Natural killer cell (primary cell): ENCODE data around the gene LAMB1. TPM values are rescaled to one million over a fixed set of nuclear protein-coding genes. Genes with fewer than 3 reads are reported as not detected.

Experiments
- ATAC-seq, 3 donors: fragments of 150-1000 bp in 2 of 3; fragments of 200-7000 bp in 1 of 3; cut with Tn5 transposase; 1 replicate in 1 of 3; 2 replicates in 2 of 3; pipeline ENCODE4 v1.10.0; 2021; ENCODE audit warnings: mild to moderate bottlenecking in 2 of 3, moderate library complexity in 2 of 3
- DNase-seq, 2 donors: peaks; one replicate each; pipeline versions ENCODE4 v3.0.0 to v3.0.0-alpha.2; 2013 to 2021; ENCODE audit warnings: mixed read lengths in 1 of 2
- H3K27ac ChIP-seq: one replicate; pipeline ENCODE4 v1.5.1; 2013; ENCODE audit warnings: mild to moderate bottlenecking, low read length
- H3K27me3 ChIP-seq: one replicate; pipeline ENCODE4 v1.6.1; 2013; ENCODE audit warnings: low read length; ENCODE audit not compliant: control insufficient read depth, insufficient read depth
- H3K36me3 ChIP-seq: one replicate; pipeline ENCODE4 v1.6.1; 2013; ENCODE audit warnings: low read length; ENCODE audit not compliant: control insufficient read depth, insufficient read depth
- H3K4me1 ChIP-seq: one replicate; pipeline ENCODE4 v1.6.1; 2013; ENCODE audit warnings: low read length; ENCODE audit not compliant: control insufficient read depth, insufficient read depth
- H3K4me3 ChIP-seq: one replicate; pipeline ENCODE4 v1.5.1; 2013; ENCODE audit warnings: low read length
- H3K9me3 ChIP-seq: one replicate; pipeline ENCODE4 v1.6.1; 2013; ENCODE audit warnings: low read length; ENCODE audit not compliant: control insufficient read depth, insufficient read depth
- H3K27ac Mint-ChIP-seq, 2 donors: one replicate each; pipeline ENCODE4 v1.8.0; 2022; ENCODE audit warnings: mild to moderate bottlenecking in 2 of 2, mixed read lengths in 2 of 2, moderate library complexity in 1 of 2
- H3K27me3 Mint-ChIP-seq, 2 donors: one replicate each; pipeline ENCODE4 v1.8.0; 2022; ENCODE audit warnings: low read depth in 2 of 2, mixed read lengths in 2 of 2
- H3K36me3 Mint-ChIP-seq: one replicate; pipeline ENCODE4 v1.8.0; 2022; ENCODE audit warnings: mixed read lengths
- H3K4me1 Mint-ChIP-seq, 2 donors: one replicate each; pipeline ENCODE4 v1.8.0; 2022; ENCODE audit warnings: mixed read lengths in 2 of 2
- H3K4me3 Mint-ChIP-seq: one replicate; pipeline ENCODE4 v1.8.0; 2022; ENCODE audit warnings: mild to moderate bottlenecking, moderate library complexity, mixed read lengths
- H3K9me3 Mint-ChIP-seq, 2 donors: one replicate each; pipeline ENCODE4 v1.8.0; 2022; ENCODE audit warnings: mixed read lengths in 2 of 2
- WGBS: methylation state at CpG from one replicate; pipeline ENCODE4 v1.1.7; 2013; ENCODE audit warnings: missing lambda C conversion rate; ENCODE audit not compliant: insufficient coverage; 5-methylcytosine and 5-hydroxymethylcytosine counted together
- intact Hi-C: fragments of 100-400 bp; cut with micrococcal nuclease; formaldehyde crosslinking; loops from one replicate; pipeline ENCODE4 v1.14.2; 2022
- total RNA-seq, 4 donors: library from RNA; stranded (reverse); fragments of 120-200 nt in 1 of 4; gene quantifications; one replicate each; pipeline versions ENCODE4 v1.2.3 to v1.2.4, GENCODE V29; 2013 to 2022
- TF ChIP-seq, protein P1 (sequence below): fragments of 200-600 bp; IDR thresholded peaks from one replicate; pipeline ENCODE4 v1.8.0; 2022; ENCODE audit warnings: antibody characterized with exemption

The LAMB1 gene
- total RNA-seq, 3 donors from 2014 or later (not counting 1 experiment from before 2014, with no cell fraction given): not detected

DNA sequence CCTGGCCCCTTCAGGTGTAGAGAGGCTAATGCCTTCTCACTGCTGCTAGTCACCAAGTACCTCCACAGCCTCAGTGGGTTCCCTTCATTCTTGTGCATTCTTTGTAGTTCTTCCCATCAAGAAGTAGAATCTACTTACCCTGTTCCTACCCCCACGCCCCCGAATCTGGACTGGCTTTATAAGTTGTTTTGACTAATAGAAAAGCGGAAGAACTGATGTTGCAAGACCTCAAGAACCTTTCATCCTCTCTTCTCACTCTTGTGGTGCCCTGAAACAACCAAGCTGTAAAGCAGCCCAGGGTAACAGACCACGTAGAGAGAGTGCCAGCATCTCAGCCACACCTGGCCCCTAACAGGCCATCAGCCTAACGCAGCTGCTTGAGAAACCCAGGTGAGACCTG lies 23.2 kb upstream of the LAMB1 start:
- H3K27me3 Mint-ChIP-seq: peaks cover 6 to 8% of the 10 kb centered on the region in 2 donors
- Histone ChIP-seq H3K27ac (no peak overlapping the region), H3K4me3 (no peak overlapping the region), H3K27me3 (no peaks in the 10 kb centered on the region), H3K4me1 (no peaks in the 10 kb centered on the region), H3K9me3 (no peaks in the 10 kb centered on the region), H3K36me3 (no peaks in the 10 kb centered on the region)
- H3K9me3 Mint-ChIP-seq: no peaks in the 10 kb centered on the region
- no peaks in the 10 kb centered on the region for H3K4me1 Mint-ChIP-seq
- TF ChIP-seq, protein P1, sequence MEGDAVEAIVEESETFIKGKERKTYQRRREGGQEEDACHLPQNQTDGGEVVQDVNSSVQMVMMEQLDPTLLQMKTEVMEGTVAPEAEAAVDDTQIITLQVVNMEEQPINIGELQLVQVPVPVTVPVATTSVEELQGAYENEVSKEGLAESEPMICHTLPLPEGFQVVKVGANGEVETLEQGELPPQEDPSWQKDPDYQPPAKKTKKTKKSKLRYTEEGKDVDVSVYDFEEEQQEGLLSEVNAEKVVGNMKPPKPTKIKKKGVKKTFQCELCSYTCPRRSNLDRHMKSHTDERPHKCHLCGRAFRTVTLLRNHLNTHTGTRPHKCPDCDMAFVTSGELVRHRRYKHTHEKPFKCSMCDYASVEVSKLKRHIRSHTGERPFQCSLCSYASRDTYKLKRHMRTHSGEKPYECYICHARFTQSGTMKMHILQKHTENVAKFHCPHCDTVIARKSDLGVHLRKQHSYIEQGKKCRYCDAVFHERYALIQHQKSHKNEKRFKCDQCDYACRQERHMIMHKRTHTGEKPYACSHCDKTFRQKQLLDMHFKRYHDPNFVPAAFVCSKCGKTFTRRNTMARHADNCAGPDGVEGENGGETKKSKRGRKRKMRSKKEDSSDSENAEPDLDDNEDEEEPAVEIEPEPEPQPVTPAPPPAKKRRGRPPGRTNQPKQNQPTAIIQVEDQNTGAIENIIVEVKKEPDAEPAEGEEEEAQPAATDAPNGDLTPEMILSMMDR: no peak
- H3K36me3 Mint-ChIP-seq: no peaks in the 10 kb centered on the region
- WGBS: 77% methylated on average over 5 of the region's 5 CpGs
- no peak overlapping the region for H3K4me3 Mint-ChIP-seq
- no peak for DNase-seq
- no peak for ATAC-seq
- intact Hi-C loops: no loop called here
- no peak overlapping the region for H3K27ac Mint-ChIP-seq

DNA sequence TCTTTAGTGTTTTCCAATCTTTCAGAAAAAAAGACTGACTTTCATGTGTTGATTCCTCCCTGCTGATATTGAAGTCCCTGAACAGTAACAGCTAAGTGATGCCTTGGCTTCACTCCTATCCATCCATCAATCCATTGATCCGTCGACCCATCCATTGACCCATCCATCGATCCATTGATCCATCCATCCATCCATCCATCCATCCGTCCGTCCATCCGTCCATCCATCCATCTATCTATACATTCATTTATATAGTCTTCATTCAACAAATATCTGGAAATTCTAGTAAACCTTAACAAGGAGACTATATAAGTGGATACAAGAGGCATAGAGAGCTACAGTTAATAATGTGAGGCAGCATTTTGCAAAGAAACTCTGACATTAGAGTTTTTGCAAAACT lies 21.6 kb upstream of the LAMB1 start:
- Histone ChIP-seq H3K36me3 (no peaks in the 10 kb centered on the region), H3K4me3 (no peak overlapping the region), H3K27me3 (no peaks in the 10 kb centered on the region), H3K9me3 (no peaks in the 10 kb centered on the region), H3K4me1 (no peaks in the 10 kb centered on the region), H3K27ac (no peak overlapping the region)
- WGBS: 98% methylated on average over 6 of the region's 6 CpGs
- Mint-ChIP-seq H3K9me3 (no peaks in the 10 kb centered on the region), H3K36me3 (no peaks in the 10 kb centered on the region), H3K27ac (no peak overlapping the region), H3K4me3 (no peak overlapping the region), H3K4me1 (no peaks in the 10 kb centered on the region), H3K27me3 (peaks cover 6 to 12% of the 10 kb centered on the region in 2 donors)
- intact Hi-C loops: no loop called here
- TF ChIP-seq, protein P1: no peak
- no peak for DNase-seq
- ATAC-seq: no peak

DNA sequence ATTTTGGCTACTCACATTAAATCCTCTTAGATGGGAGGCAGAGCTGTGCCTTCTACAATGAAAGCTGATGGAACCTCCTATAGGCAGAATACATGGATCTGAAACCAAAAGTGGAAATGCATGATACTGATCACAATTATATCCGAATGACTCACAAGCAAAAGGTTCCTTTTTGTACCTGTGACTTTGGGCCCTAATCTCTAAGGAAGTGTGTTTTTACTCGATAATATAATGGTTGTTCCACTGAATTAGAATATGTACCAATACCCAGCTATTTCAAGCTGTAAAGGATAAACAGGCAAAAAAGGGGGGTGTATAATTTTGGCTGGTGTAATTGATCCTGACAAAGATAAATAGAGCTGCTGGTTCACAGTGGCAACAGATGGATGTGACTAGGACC lies 17.6 kb upstream of the LAMB1 start:
- TF ChIP-seq, protein P1: no peak
- Histone ChIP-seq H3K27me3 (no peaks in the 10 kb centered on the region), H3K27ac (no peak overlapping the region), H3K9me3 (no peaks in the 10 kb centered on the region), H3K4me3 (no peak overlapping the region), H3K4me1 (no peaks in the 10 kb centered on the region), H3K36me3 (no peaks in the 10 kb centered on the region)
- no peaks in the 10 kb centered on the region for H3K4me1 Mint-ChIP-seq
- H3K4me3 Mint-ChIP-seq: no peak overlapping the region
- peaks cover 13 to 17% of the 10 kb centered on the region in 2 donors for H3K27me3 Mint-ChIP-seq
- H3K9me3 Mint-ChIP-seq: no peaks in the 10 kb centered on the region
- H3K27ac Mint-ChIP-seq: no peak overlapping the region
- ATAC-seq (no peak), DNase-seq (no peak)
- no peaks in the 10 kb centered on the region for H3K36me3 Mint-ChIP-seq
- WGBS: no CpG with 5 or more reads among the region's 2 CpGs
- intact Hi-C loops: no loop called here

DNA sequence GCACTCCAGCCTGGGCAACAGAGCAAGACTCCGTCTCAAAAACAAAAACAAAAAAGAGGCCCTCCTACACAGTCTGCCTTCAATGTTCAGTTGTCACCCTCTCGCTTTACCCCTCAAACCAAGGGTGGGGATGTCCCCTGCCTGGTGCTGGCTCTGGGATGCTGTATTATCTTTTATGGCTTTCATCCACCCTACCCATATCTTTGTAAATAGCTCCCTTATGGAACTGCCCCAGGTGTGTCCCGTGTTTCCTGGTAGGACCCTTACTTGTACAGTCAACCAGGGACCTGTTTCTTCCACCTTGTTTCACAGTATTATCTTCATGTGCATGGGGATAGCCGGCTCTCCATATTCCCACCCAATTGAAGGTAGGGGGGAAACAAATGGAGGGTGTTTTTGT lies 15.7 kb upstream of the LAMB1 start:
- Histone ChIP-seq H3K27me3 (no peaks in the 10 kb centered on the region), H3K4me3 (no peak overlapping the region), H3K27ac (no peak overlapping the region), H3K4me1 (no peaks in the 10 kb centered on the region), H3K9me3 (no peaks in the 10 kb centered on the region), H3K36me3 (no peaks in the 10 kb centered on the region)
- ATAC-seq (no peak), DNase-seq (no peak)
- no peaks in the 10 kb centered on the region for H3K9me3 Mint-ChIP-seq
- intact Hi-C loops: no loop called here
- no peak overlapping the region for H3K27ac Mint-ChIP-seq
- peaks cover 13% of the 10 kb centered on the region in 2 donors for H3K27me3 Mint-ChIP-seq
- 90% methylated on average over 3 of the region's 4 CpGs for WGBS
- no peaks in the 10 kb centered on the region for H3K36me3 Mint-ChIP-seq
- H3K4me1 Mint-ChIP-seq: peaks cover 4 to 5% of the 10 kb centered on the region in 2 donors
- H3K4me3 Mint-ChIP-seq: no peak overlapping the region
- TF ChIP-seq, protein P1: no peak
